ENCODE data around the gene FFAR4. TPM values are rescaled to one million over a fixed set of nuclear protein-coding genes. Genes with fewer than 3 reads are reported as not detected.

Gene FFAR4
- total and polyA plus RNA-seq, 2 of the 8 experiments (the other 6 are each of a cell fraction or from before 2014, with no cell fraction given): not detected

- TF ChIP-seq E2F6 (IDR thresholded peaks at IDR 0.05): no peak
- TF ChIP-seq SRF (IDR thresholded peaks at IDR 0.05; ENCODE audit: low read depth, low read length): no peak
- TF ChIP-seq TBP (IDR thresholded peaks at IDR 0.05; ENCODE audit: low read depth, low read length): no peak
These were observed 30.1 kb downstream of the FFAR4 start (continued) for GRCh38 chr10:93596539-93596938.

All from H1 (cell line).